IMR-90 (cell line): ENCODE results near the gene NPTX2. TPM values are rescaled to one million over a fixed set of nuclear protein-coding genes. Genes with fewer than 3 reads are reported as not detected.

Experiments used
- ATAC-seq: fragments of 200-7000 bp; cut with Tn5 transposase; 2 replicates; pipeline ENCODE4 v1.9.1; 2020; ENCODE audit warnings: low read depth, mild to moderate bottlenecking, moderate library complexity
- BruUV-seq: library from RNA; stranded (reverse); fragments of 400-500 nt; replicated peaks from 2 replicates; lab custom pipeline; 2021; lab: Mats Ljungman, UMichigan
- CTCF ChIA-PET: fragments of 300-600 bp; formaldehyde crosslinking; extraction: SDS; loops from one replicate; lab custom pipeline; 2021; ENCODE audit warnings: antibody characterized with exemption; lab: Yijun Ruan, JAX
- POLR2A ChIA-PET: fragments of 300-600 bp; sonication (Branson Sonifier 250); formaldehyde crosslinking; loops from one replicate; lab custom pipeline; 2022; ENCODE audit warnings: antibody characterized with exemption; ENCODE audit not compliant: unreplicated experiment; lab: Charles Lee
- DNase-seq: peaks from one replicate; pipeline ENCODE4 v3.0.0; 2013
- H2AFZ ChIP-seq: replicated peaks from 2 replicates; pipeline ENCODE3; 2013; ENCODE audit warnings: low read length, mild to moderate bottlenecking; ENCODE audit not compliant: poor library complexity
- H2AK5ac ChIP-seq: 2 replicates; pipeline ENCODE4 v1.6.1; 2013; ENCODE audit warnings: low read depth, low read length, inconsistent platforms
- H2AK9ac ChIP-seq: replicated peaks from 2 replicates; pipeline ENCODE3; 2013; ENCODE audit warnings: mild to moderate bottlenecking, low read depth, low read length, moderate library complexity; ENCODE audit not compliant: poor library complexity
- H2BK120ac ChIP-seq: 2 replicates; pipeline ENCODE4 v1.6.1; 2013; ENCODE audit warnings: low read depth, low read length, inconsistent platforms
- H2BK15ac ChIP-seq: 3 replicates; pipeline ENCODE4 v1.6.1; 2013; ENCODE audit warnings: low read depth, low read length, inconsistent platforms
- H2BK20ac ChIP-seq: 2 replicates; pipeline ENCODE4 v1.6.1; 2013; ENCODE audit warnings: low read depth, mild to moderate bottlenecking, inconsistent platforms, low read length, moderate library complexity
- H2BK5ac ChIP-seq: 2 replicates; pipeline ENCODE4 v1.6.1; 2013; ENCODE audit warnings: mild to moderate bottlenecking, low read depth, low read length, inconsistent platforms; ENCODE audit not compliant: poor library complexity, severe bottlenecking
- H3K14ac ChIP-seq: replicated peaks from 2 replicates; pipeline ENCODE4 v1.6.1; 2013; ENCODE audit warnings: low read depth, low read length, inconsistent platforms
- H3K18ac ChIP-seq: 2 replicates; pipeline ENCODE4 v1.6.1; 2013; ENCODE audit warnings: low read depth, low read length, control low read depth
- H3K23ac ChIP-seq: 2 replicates; pipeline ENCODE4 v1.6.1; 2013; ENCODE audit warnings: low read depth, low read length, inconsistent platforms
- H3K27ac ChIP-seq: 2 replicates; pipeline ENCODE4 v1.5.1; 2013; ENCODE audit warnings: mild to moderate bottlenecking, control low read depth, low read length; ENCODE audit not compliant: insufficient read depth
- H3K27me3 ChIP-seq: 2 replicates; pipeline ENCODE4 v1.6.1; 2013; ENCODE audit warnings: low read length; ENCODE audit not compliant: control insufficient read depth, insufficient read depth
- H3K36me3 ChIP-seq: 2 replicates; pipeline ENCODE4 v1.6.1; 2013; ENCODE audit warnings: low read length, mixed read lengths; ENCODE audit not compliant: control insufficient read depth, insufficient read depth
- H3K4ac ChIP-seq: 2 replicates; pipeline ENCODE4 v1.6.1; 2013; ENCODE audit warnings: low read depth, low read length, inconsistent platforms
- H3K4me1 ChIP-seq: 2 replicates; pipeline ENCODE4 v1.6.1; 2013; ENCODE audit warnings: low read length, mixed read lengths; ENCODE audit not compliant: control insufficient read depth, insufficient read depth
- H3K4me2 ChIP-seq: 2 replicates; pipeline ENCODE4 v1.6.1; 2013; ENCODE audit warnings: low read depth, mild to moderate bottlenecking, control low read depth, low read length, moderate library complexity
- H3K4me3 ChIP-seq: 2 replicates; pipeline ENCODE4 v1.5.1; 2013; ENCODE audit warnings: low read depth, mild to moderate bottlenecking, control low read depth, low read length, moderate library complexity; ENCODE audit not compliant: insufficient read depth
- H3K56ac ChIP-seq: 2 replicates; pipeline ENCODE4 v1.6.1; 2013; ENCODE audit warnings: low read length, inconsistent platforms; ENCODE audit not compliant: insufficient read depth; ENCODE audit errors: extremely low read depth
- H3K79me1 ChIP-seq, 2 experiments: 2 replicates each; pipeline ENCODE4 v1.6.1; 2013; ENCODE audit warnings: low read length in 2 of 2, inconsistent platforms in 1 of 2, low read depth in 1 of 2
- H3K9ac ChIP-seq: 2 replicates; pipeline ENCODE4 v1.6.1; 2013; ENCODE audit warnings: low read depth, low read length, control low read depth
- H3K9me1 ChIP-seq: 2 replicates; pipeline ENCODE4 v1.6.1; 2013; ENCODE audit warnings: low read length, inconsistent platforms; ENCODE audit not compliant: insufficient read depth
- H3K9me3 ChIP-seq: 2 replicates; pipeline ENCODE4 v1.6.1; 2013; ENCODE audit warnings: low read length; ENCODE audit not compliant: control insufficient read depth, insufficient read depth
- H4K20me1 ChIP-seq: 2 replicates; pipeline ENCODE4 v1.6.1; 2013; ENCODE audit warnings: low read length, inconsistent platforms; ENCODE audit not compliant: insufficient read depth
- H4K5ac ChIP-seq: 2 replicates; pipeline ENCODE4 v1.6.1; 2013; ENCODE audit warnings: mild to moderate bottlenecking, low read depth, low read length, control low read depth
- H4K8ac ChIP-seq, 2 experiments: 2 replicates each; pipeline ENCODE4 v1.6.1; 2013; ENCODE audit warnings: low read depth in 2 of 2, low read length in 2 of 2, control low read depth in 1 of 2, inconsistent platforms in 1 of 2
- H4K91ac ChIP-seq: 2 replicates; pipeline ENCODE4 v1.6.1; 2013; ENCODE audit warnings: low read depth, low read length, inconsistent platforms; ENCODE audit not compliant: insufficient read depth
- BHLHE40 ChIP-seq: fragments of 150-350 bp; IDR thresholded peaks from 2 replicates; pipeline ENCODE4 v1.6.1; 2016; ENCODE audit warnings: mild to moderate bottlenecking, low read depth, low read length
- CEBPB ChIP-seq: IDR thresholded peaks from 2 replicates; pipeline ENCODE4 v1.6.1; 2012; ENCODE audit warnings: low read depth, low read length, improper control_type of control experiment
- CHD1 ChIP-seq: IDR thresholded peaks from 2 replicates; pipeline ENCODE4 v1.6.1; 2012; ENCODE audit warnings: low read depth, low read length, improper control_type of control experiment
- FOS ChIP-seq: fragments of 150-350 bp; IDR thresholded peaks from 2 replicates; pipeline ENCODE4 v1.6.1; 2016; ENCODE audit warnings: low read depth, low read length
- MAFK ChIP-seq: IDR thresholded peaks from 2 replicates; pipeline ENCODE4 v1.6.1; 2012; ENCODE audit warnings: low read depth, low read length, improper control_type of control experiment
- MAZ ChIP-seq: IDR thresholded peaks from 2 replicates; pipeline ENCODE4 v1.6.1; 2012; ENCODE audit warnings: low read depth, mild to moderate bottlenecking, low read length, improper control_type of control experiment, moderate library complexity, borderline replicate concordance
- MXI1 ChIP-seq: IDR thresholded peaks from 2 replicates; pipeline ENCODE4 v1.6.1; 2012; ENCODE audit warnings: low read depth, mild to moderate bottlenecking, low read length, moderate library complexity, borderline replicate concordance
- NFE2L2 ChIP-seq: fragments of 150-350 bp; IDR thresholded peaks from 2 replicates; pipeline ENCODE4 v1.6.1; 2016; ENCODE audit warnings: low read depth, mild to moderate bottlenecking, low read length
- POLR2A ChIP-seq: IDR thresholded peaks from 2 replicates; pipeline ENCODE4 v1.6.1; 2012; ENCODE audit warnings: mild to moderate bottlenecking, low read depth, low read length
- RAD21 ChIP-seq: IDR thresholded peaks from 2 replicates; pipeline ENCODE4 v1.6.1; 2012; ENCODE audit warnings: low read length, improper control_type of control experiment
- RCOR1 ChIP-seq: IDR thresholded peaks from 2 replicates; pipeline ENCODE4 v1.6.1; 2012; ENCODE audit warnings: mild to moderate bottlenecking, low read length, improper control_type of control experiment; ENCODE audit not compliant: insufficient replicate concordance
- RFX5 ChIP-seq: IDR thresholded peaks from 2 replicates; pipeline ENCODE4 v1.8.0; 2012; ENCODE audit warnings: low read depth, mild to moderate bottlenecking, low read length, moderate library complexity
- SMC3 ChIP-seq: fragments of 150-350 bp; IDR thresholded peaks from 2 replicates; pipeline ENCODE4 v1.6.1; 2016; ENCODE audit warnings: low read depth, mild to moderate bottlenecking, antibody characterized with exemption, low read length, moderate library complexity
- WGBS, 2 experiments: methylation state at CpG; one replicate each; pipeline versions ENCODE4 v1.1.5 to v1.1.7; 2013; ENCODE audit warnings: missing lambda C conversion rate in 2 of 2; ENCODE audit not compliant: insufficient read length in 1 of 2; ENCODE audit errors: extremely low coverage in 2 of 2; 5-methylcytosine and 5-hydroxymethylcytosine counted together
- dilution Hi-C: fragments of 300-500 bp; cut with HindIII; formaldehyde crosslinking; loops from one replicate; pipeline ENCODE4 v1.14.3; 2018; ENCODE audit warnings: low sequenced_read_pairs; ENCODE audit not compliant: unreplicated experiment
- in situ Hi-C: fragments of 300-500 bp; cut with MboI; formaldehyde crosslinking; loops from 3 replicates; pipeline ENCODE4 v1.14.3; 2019; ENCODE audit warnings: low sequenced_read_pairs, inconsistent platforms, mixed read lengths
- intact Hi-C: fragments of 100-400 bp; cut with micrococcal nuclease; formaldehyde crosslinking; loops from 2 replicates; pipeline ENCODE4 v1.10.0; 2022
- polyA plus RNA-seq, 3 experiments: library from polyadenylated mRNA; depleted of rRNA; stranded (reverse); fragments of >200 nt; gene quantifications; 2 replicates each; pipeline ENCODE4 v1.2.3, GENCODE V29; 2012; ENCODE audit warnings: low replicate concordance in 1 of 3
- total RNA-seq: library from RNA; depleted of rRNA; stranded (reverse); fragments of >200 nt; gene quantifications from 2 replicates; pipeline ENCODE4 v1.2.3, GENCODE V29; 2012
- TF ChIP-seq, protein P1 (sequence below): conservative IDR thresholded peaks from 2 replicates; pipeline ENCODE4 v1.5.1; 2012; ENCODE audit warnings: mild to moderate bottlenecking, low read depth, low read length, improper control_type of control experiment
- TF ChIP-seq, protein P2 (sequence below): fragments of 150-350 bp; IDR thresholded peaks from 2 replicates; pipeline ENCODE4 v1.6.1; 2017; ENCODE audit warnings: mild to moderate bottlenecking, antibody characterized with exemption, low read length, low read depth
- TF ChIP-seq, protein P3 (sequence below): fragments of 150-350 bp; IDR thresholded peaks from 2 replicates; pipeline ENCODE4 v1.6.1; 2016; ENCODE audit warnings: low read depth, mild to moderate bottlenecking, low read length, moderate library complexity, borderline replicate concordance

Gene NPTX2
- total and polyA plus RNA-seq, 2 of the 4 experiments (the other 2 are of a cell fraction): under 0.01 to 0.03 TPM

GRCh38 chr7:98630770-98631169, 13.7 kb downstream of the NPTX2 start:
- H3K4me1 ChIP-seq: no peaks in the 10 kb centered on the region
- POLR2A ChIA-PET: no interaction called here
- H4K91ac ChIP-seq: no peak overlapping the region
- H2BK20ac ChIP-seq: no peak overlapping the region
- no peak for ATAC-seq
- H3K56ac ChIP-seq: no peak overlapping the region
- no peak overlapping the region for H3K4me3 ChIP-seq
- no peak overlapping the region for H3K9ac ChIP-seq
- H3K23ac ChIP-seq: no peak overlapping the region
- H3K4me2 ChIP-seq: no peak overlapping the region
- no peak overlapping the region for H3K14ac ChIP-seq
- H3K27me3 ChIP-seq: no peaks in the 10 kb centered on the region
- H3K18ac ChIP-seq: no peak overlapping the region
- no peak overlapping the region for H2BK5ac ChIP-seq
- no peak overlapping the region for H4K5ac ChIP-seq
- CTCF ChIA-PET: no interaction called here
- H4K20me1 ChIP-seq: no peaks in the 10 kb centered on the region
- H3K9me3 ChIP-seq: peaks cover 16% of the 10 kb centered on the region
- H2BK120ac ChIP-seq: no peak overlapping the region
- no peak for DNase-seq
- no peak overlapping the region for H2BK15ac ChIP-seq
- no CpG with 5 or more reads among the region's 3 CpGs for WGBS, 2 experiments
- no peaks in the 10 kb centered on the region for H3K9me1 ChIP-seq
- TF ChIP-seq, protein P1, sequence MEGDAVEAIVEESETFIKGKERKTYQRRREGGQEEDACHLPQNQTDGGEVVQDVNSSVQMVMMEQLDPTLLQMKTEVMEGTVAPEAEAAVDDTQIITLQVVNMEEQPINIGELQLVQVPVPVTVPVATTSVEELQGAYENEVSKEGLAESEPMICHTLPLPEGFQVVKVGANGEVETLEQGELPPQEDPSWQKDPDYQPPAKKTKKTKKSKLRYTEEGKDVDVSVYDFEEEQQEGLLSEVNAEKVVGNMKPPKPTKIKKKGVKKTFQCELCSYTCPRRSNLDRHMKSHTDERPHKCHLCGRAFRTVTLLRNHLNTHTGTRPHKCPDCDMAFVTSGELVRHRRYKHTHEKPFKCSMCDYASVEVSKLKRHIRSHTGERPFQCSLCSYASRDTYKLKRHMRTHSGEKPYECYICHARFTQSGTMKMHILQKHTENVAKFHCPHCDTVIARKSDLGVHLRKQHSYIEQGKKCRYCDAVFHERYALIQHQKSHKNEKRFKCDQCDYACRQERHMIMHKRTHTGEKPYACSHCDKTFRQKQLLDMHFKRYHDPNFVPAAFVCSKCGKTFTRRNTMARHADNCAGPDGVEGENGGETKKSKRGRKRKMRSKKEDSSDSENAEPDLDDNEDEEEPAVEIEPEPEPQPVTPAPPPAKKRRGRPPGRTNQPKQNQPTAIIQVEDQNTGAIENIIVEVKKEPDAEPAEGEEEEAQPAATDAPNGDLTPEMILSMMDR: no peak
- TF ChIP-seq, protein P2, sequence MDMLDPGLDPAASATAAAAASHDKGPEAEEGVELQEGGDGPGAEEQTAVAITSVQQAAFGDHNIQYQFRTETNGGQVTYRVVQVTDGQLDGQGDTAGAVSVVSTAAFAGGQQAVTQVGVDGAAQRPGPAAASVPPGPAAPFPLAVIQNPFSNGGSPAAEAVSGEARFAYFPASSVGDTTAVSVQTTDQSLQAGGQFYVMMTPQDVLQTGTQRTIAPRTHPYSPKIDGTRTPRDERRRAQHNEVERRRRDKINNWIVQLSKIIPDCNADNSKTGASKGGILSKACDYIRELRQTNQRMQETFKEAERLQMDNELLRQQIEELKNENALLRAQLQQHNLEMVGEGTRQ: no peak
- TF ChIP-seq BHLHE40 (no peak), MAFK (no peak), MXI1 (no peak), CEBPB (no peak), NFE2L2 (no peak), MAZ (no peak), POLR2A (no peak), RAD21 (no peak), RFX5 (no peak), SMC3 (no peak), RCOR1 (no peak), CHD1 (no peak), FOS (no peak)
- TF ChIP-seq, protein P3, sequence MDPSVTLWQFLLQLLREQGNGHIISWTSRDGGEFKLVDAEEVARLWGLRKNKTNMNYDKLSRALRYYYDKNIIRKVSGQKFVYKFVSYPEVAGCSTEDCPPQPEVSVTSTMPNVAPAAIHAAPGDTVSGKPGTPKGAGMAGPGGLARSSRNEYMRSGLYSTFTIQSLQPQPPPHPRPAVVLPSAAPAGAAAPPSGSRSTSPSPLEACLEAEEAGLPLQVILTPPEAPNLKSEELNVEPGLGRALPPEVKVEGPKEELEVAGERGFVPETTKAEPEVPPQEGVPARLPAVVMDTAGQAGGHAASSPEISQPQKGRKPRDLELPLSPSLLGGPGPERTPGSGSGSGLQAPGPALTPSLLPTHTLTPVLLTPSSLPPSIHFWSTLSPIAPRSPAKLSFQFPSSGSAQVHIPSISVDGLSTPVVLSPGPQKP: no peak
- no peak overlapping the region for H2AK5ac ChIP-seq
- no peaks in the 10 kb centered on the region for H3K36me3 ChIP-seq
- intact Hi-C loops (no loop called here), dilution Hi-C loops (no loop called here), in situ Hi-C loops (no loop called here)
- H3K27ac ChIP-seq: no peak overlapping the region
- H2AFZ ChIP-seq: no peak overlapping the region
- BruUV-seq: no TSS peak
- H3K79me1 ChIP-seq: no peaks in the 10 kb centered on the region
- H4K8ac ChIP-seq: no peak overlapping the region
- no peak overlapping the region for H2AK9ac ChIP-seq
- H3K4ac ChIP-seq: no peak overlapping the region
